GM23338 (cell line): Measurements from ENCODE around the gene DCLK3. TPM values are rescaled to one million over a fixed set of nuclear protein-coding genes. Genes with fewer than 3 reads are reported as not detected.

Experiments used
- ATAC-seq: fragments of 200-7000 bp; cut with Tn5 transposase; 3 replicates; pipeline ENCODE4 v1.9.1; 2020
- DNase-seq: peaks from one replicate; pipeline ENCODE4 v3.0.0-alpha.2; 2015; ENCODE audit warnings: low spot score
- H2AFZ ChIP-seq: fragments of 200-600 bp; sonication (generic); 2 replicates; pipeline ENCODE4 v1.8.0; 2016; ENCODE audit warnings: antibody characterized with exemption, mild to moderate bottlenecking, moderate library complexity
- H3F3A ChIP-seq: fragments of 200-600 bp; sonication (generic); replicated peaks from 2 replicates; pipeline ENCODE4 v1.8.0; 2017; ENCODE audit warnings: antibody characterized with exemption, mixed run types, low read depth
- H3K27ac ChIP-seq: fragments of 200-600 bp; sonication (generic); 2 replicates; pipeline ENCODE4 v1.6.1; 2016; ENCODE audit warnings: low read depth
- H3K27me3 ChIP-seq: fragments of 200-600 bp; sonication (generic); 2 replicates; pipeline ENCODE4 v1.8.0; 2016; ENCODE audit warnings: mild to moderate bottlenecking, mixed run types, moderate library complexity; ENCODE audit not compliant: insufficient read depth
- H3K36me3 ChIP-seq: fragments of 200-600 bp; sonication (generic); 2 replicates; pipeline ENCODE4 v1.8.0; 2016; ENCODE audit warnings: mild to moderate bottlenecking; ENCODE audit not compliant: insufficient read depth
- H3K4me1 ChIP-seq: fragments of 200-600 bp; sonication (generic); 2 replicates; pipeline ENCODE4 v1.8.0; 2016; ENCODE audit warnings: mild to moderate bottlenecking, moderate library complexity; ENCODE audit not compliant: insufficient read depth
- H3K4me2 ChIP-seq: fragments of 200-600 bp; sonication (generic); 2 replicates; pipeline ENCODE4 v1.7.1; 2017; ENCODE audit warnings: mixed run types
- H3K4me3 ChIP-seq: fragments of 200-600 bp; sonication (generic); 2 replicates; pipeline ENCODE4 v1.6.1; 2016; ENCODE audit warnings: mixed run types
- H3K79me2 ChIP-seq: fragments of 200-600 bp; sonication (generic); replicated peaks from 2 replicates; pipeline ENCODE4 v1.8.0; 2017; ENCODE audit warnings: mild to moderate bottlenecking; ENCODE audit not compliant: insufficient read depth
- H3K9me2 ChIP-seq: fragments of 200-600 bp; sonication (generic); 2 replicates; pipeline ENCODE4 v1.8.0; 2017; ENCODE audit not compliant: insufficient read depth
- H4K20me1 ChIP-seq: fragments of 200-600 bp; sonication (generic); replicated peaks from 2 replicates; pipeline ENCODE4 v1.8.0; 2017; ENCODE audit warnings: mild to moderate bottlenecking; ENCODE audit not compliant: insufficient read depth
- H3K27ac Mint-ChIP-seq: 2 replicates; pipeline ENCODE4 v1.8.0; 2020; ENCODE audit warnings: inconsistent platforms, mild to moderate bottlenecking, moderate library complexity, mixed read lengths
- H3K27me3 Mint-ChIP-seq: 3 replicates; pipeline ENCODE4 v1.8.0; 2022; ENCODE audit warnings: low read depth, mild to moderate bottlenecking, moderate library complexity, mixed read lengths, inconsistent platforms; ENCODE audit not compliant: insufficient read depth, poor library complexity
- H3K36me3 Mint-ChIP-seq: 3 replicates; pipeline ENCODE4 v1.8.0; 2021; ENCODE audit warnings: low read depth, mild to moderate bottlenecking, inconsistent platforms, moderate library complexity, mixed read lengths
- H3K4me1 Mint-ChIP-seq: 3 replicates; pipeline ENCODE4 v1.8.0; 2020; ENCODE audit warnings: mild to moderate bottlenecking, inconsistent platforms, mixed read lengths
- H3K4me3 Mint-ChIP-seq: 3 replicates; pipeline ENCODE4 v1.8.0; 2021; ENCODE audit warnings: moderate library complexity, mild to moderate bottlenecking, inconsistent platforms, mixed read lengths
- H3K9me3 Mint-ChIP-seq: 3 replicates; pipeline ENCODE4 v1.8.0; 2020; ENCODE audit warnings: moderate library complexity, mild to moderate bottlenecking, inconsistent platforms, mixed read lengths
- CREB1 ChIP-seq: fragments of 250-450 bp; sonication (Bioruptor Pico); IDR thresholded peaks from 2 replicates; pipeline ENCODE4 v1.5.0; 2020; ENCODE audit warnings: low read depth, mild to moderate bottlenecking, moderate library complexity
- CTCF ChIP-seq, 2 experiments: fragments of 200-600 bp in 1 of 2; sonication (generic) in 1 of 2; conservative IDR thresholded peaks; 2 replicates each; pipeline versions ENCODE4 v1.5.1 to v1.6.1; 2016 to 2017; ENCODE audit warnings: antibody characterized with exemption in 2 of 2, low read depth in 2 of 2, mild to moderate bottlenecking in 2 of 2, moderate library complexity in 1 of 2
- ETS1 ChIP-seq: IDR thresholded peaks from 2 replicates; pipeline ENCODE4 v1.6.1; 2016; ENCODE audit warnings: antibody characterized with exemption
- EZH2 ChIP-seq: fragments of 200-600 bp; sonication (generic); IDR thresholded peaks from one replicate; pipeline ENCODE4 v1.8.0; 2017; ENCODE audit warnings: antibody characterized with exemption, mild to moderate bottlenecking, low read depth; ENCODE audit not compliant: unreplicated experiment
- EZH2phosphoT487 ChIP-seq: fragments of 200-600 bp; sonication (generic); IDR thresholded peaks from one replicate; pipeline ENCODE4 v1.8.1; 2018; ENCODE audit warnings: antibody characterized with exemption; ENCODE audit not compliant: unreplicated experiment
- REST ChIP-seq: IDR thresholded peaks from one replicate; pipeline ENCODE4 v1.6.1; 2018; ENCODE audit warnings: antibody characterized with exemption; ENCODE audit not compliant: unreplicated experiment
- ZNF114 ChIP-seq: fragments of 250-450 bp; sonication (Bioruptor Pico); IDR thresholded peaks from 2 replicates; pipeline ENCODE4 v1.5.0; 2020; ENCODE audit warnings: mild to moderate bottlenecking, moderate library complexity
- ZNF331 ChIP-seq: fragments of 250-450 bp; sonication (Bioruptor Pico); IDR thresholded peaks from 2 replicates; pipeline ENCODE4 v1.5.0; 2020; ENCODE audit warnings: low read depth, mild to moderate bottlenecking, moderate library complexity
- polyA plus RNA-seq: library from polyadenylated mRNA; unstranded; fragments of >200 nt; fragmentation: Nextera tagmentation; extraction: Ambion mirVana; gene quantifications from 2 replicates; pipeline ENCODE4 v1.2.1, GENCODE V29; 2016
- total RNA-seq: library from RNA; depleted of rRNA; stranded (reverse); fragments of >200 nt; shearing (Covaris generic); gene quantifications from 2 replicates; pipeline ENCODE4 v1.2.3, GENCODE V29; 2014

The DCLK3 gene
- total and polyA plus RNA-seq, 2 experiments from 2014 or later = 0.40 to 0.66 TPM

GRCh38 chr3:36729204-36730056, 34.9 kb downstream of the DCLK3 start:
- H3K27me3 ChIP-seq = no peaks in the 10 kb centered on the region
- no peak overlapping the region for H3K27ac ChIP-seq
- H3K4me2 ChIP-seq = no peak overlapping the region
- no peaks in the 10 kb centered on the region for H3K9me2 ChIP-seq
- H3K79me2 ChIP-seq = no peaks in the 10 kb centered on the region
- no peaks in the 10 kb centered on the region for H4K20me1 ChIP-seq
- H3K27me3 Mint-ChIP-seq = peaks cover 3% of the 10 kb centered on the region
- peak; percentile 59 for DNase-seq
- no peak overlapping the region for H3K4me3 ChIP-seq
- H3K4me3 Mint-ChIP-seq = no peak overlapping the region
- no peaks in the 10 kb centered on the region for H3K4me1 ChIP-seq
- H3F3A ChIP-seq = no peaks in the 10 kb centered on the region
- H3K27ac Mint-ChIP-seq = no peak overlapping the region
- H3K36me3 ChIP-seq = no peaks in the 10 kb centered on the region
- TF ChIP-seq CTCF (conservative IDR thresholded peaks at IDR 0.05; ENCODE audit: low read depth in 2 of 2) (peak; percentile 80 to 81), REST (no peak), EZH2phosphoT487 (no peak)
- ATAC-seq = peak; percentile 75
- H3K9me3 Mint-ChIP-seq = peaks cover 3% of the 10 kb centered on the region; the same call in 2 of the 3 replicates
- no peaks in the 10 kb centered on the region for H3K36me3 Mint-ChIP-seq
- no peaks in the 10 kb centered on the region for H3K4me1 Mint-ChIP-seq
- no peak overlapping the region for H2AFZ ChIP-seq

- Histone ChIP-seq H3K79me2 (no peaks in the 10 kb centered on the region), H3K27me3 (no peaks in the 10 kb centered on the region), H3K27ac (no peak overlapping the region), H2AFZ (no peak overlapping the region), H4K20me1 (no peaks in the 10 kb centered on the region), H3K4me1 (no peaks in the 10 kb centered on the region), H3K36me3 (no peaks in the 10 kb centered on the region), H3K4me2 (no peak overlapping the region), H3K9me2 (0 out of 2 replicates have a peak, but pooled peaks cover 5% of the 10 kb centered on the region), H3K4me3 (no peak overlapping the region), H3F3A (no peaks in the 10 kb centered on the region)
- no peak overlapping the region for H3K27ac Mint-ChIP-seq
- H3K36me3 Mint-ChIP-seq = no peaks in the 10 kb centered on the region
- no peaks in the 10 kb centered on the region for H3K9me3 Mint-ChIP-seq
- DNase-seq (no peak), ATAC-seq (no peak)
- peaks cover 5% of the 10 kb centered on the region; the same call in 2 of the 3 replicates for H3K4me1 Mint-ChIP-seq
- peaks cover 4% of the 10 kb centered on the region for H3K27me3 Mint-ChIP-seq
- H3K4me3 Mint-ChIP-seq = no peak overlapping the region
- TF ChIP-seq EZH2 = no peak
- TF ChIP-seq REST = no peak
- TF ChIP-seq ZNF114 (CRISPR knock-in tag) = no peak
- no peak for TF ChIP-seq ZNF331 (CRISPR knock-in tag)
- 0 out of 4 replicates have a peak, but pooled peaks of 1 of the 2 experiments have one; percentile 8 for TF ChIP-seq CTCF (conservative IDR thresholded peaks at IDR 0.05; ENCODE audit: low read depth in 2 of 2)
- no peak for TF ChIP-seq CREB1 (CRISPR knock-in tag)
- no peak for TF ChIP-seq ETS1
These were observed 49.8 kb downstream of the DCLK3 start for GRCh38 chr3:36714343-36715086.
